ENCODE measurements around the gene MAP2. TPM values are rescaled to one million over a fixed set of nuclear protein-coding genes. Genes with fewer than 3 reads are reported as not detected.

The MAP2 gene
- total and polyA plus RNA-seq, 2 of the 8 experiments (the other 6 are each of a cell fraction or from before 2014, with no cell fraction given) = 5.9 to 9.4 TPM

GRCh38 chr2:209768557-209768956, 344.7 kb downstream of the MAP2 start:
- peaks cover 3% of the 10 kb centered on the region; the same call in 1 of the 2 replicates for H3K23me2 ChIP-seq (ENCODE audit: low read depth, low read length)
- H3K27me3 ChIP-seq (replicated peaks in 1 of 4; ENCODE audit: control insufficient read depth in 3 of 4, extremely low read depth in 1 of 4, insufficient read depth in 3 of 4, low read length in 3 of 4) = peaks cover 3 to 45% (median 22%) of the 10 kb centered on the region in 4 experiments
- no peak overlapping the region for H2AFZ ChIP-seq (ENCODE audit: low read length)
- no peak overlapping the region for H3K56ac ChIP-seq (replicated peaks; ENCODE audit: insufficient read length, low read depth, low read length)
- no peak overlapping the region for H3K4me2 ChIP-seq (ENCODE audit: insufficient read depth in 1 of 2, low read depth in 2 of 2, low read length in 2 of 2)
- no peak overlapping the region for H3K27ac ChIP-seq (ENCODE audit: low read depth, low read length)
- no peak for FAIRE-seq
- no peak overlapping the region for H2BK20ac ChIP-seq (ENCODE audit: low read length)
- no peak overlapping the region for H3K4me3 ChIP-seq (ENCODE audit: extremely low read depth in 1 of 4, insufficient read depth in 2 of 4, low read depth in 3 of 4, low read length in 4 of 4)
- no peak overlapping the region for H2AK5ac ChIP-seq (ENCODE audit: low read depth, low read length)
- no peak overlapping the region for H3K4ac ChIP-seq (replicated peaks; ENCODE audit: insufficient read length, low read depth, low read length)
- H3K36me3 ChIP-seq (ENCODE audit: control insufficient read depth in 2 of 4, insufficient read depth in 4 of 4, low read length in 3 of 4) = no peaks in the 10 kb centered on the region
- ChIA-PET POLR2A (ENCODE audit: partially characterized antibody) (no interaction called here), CTCF (ENCODE audit: partially characterized antibody) (interaction anchor here (1.4 kb wide), 1 partner anchor 192 kb away, joined by 4 read pairs; no protein-coding TSS in a partner anchor)
- no peak for DNase-seq (ENCODE audit: low read depth in 1 of 2, low spot score in 2 of 2)
- H2BK12ac ChIP-seq (ENCODE audit: low read depth, low read length) = no peak overlapping the region
- H2BK5ac ChIP-seq (ENCODE audit: low read depth, low read length) = no peak overlapping the region
- no peak overlapping the region for H3K14ac ChIP-seq (ENCODE audit: insufficient read length)
- no peak overlapping the region for H2BK120ac ChIP-seq (replicated peaks; ENCODE audit: low read depth, low read length)
- no peaks in the 10 kb centered on the region for H3K79me2 ChIP-seq (ENCODE audit: control insufficient read depth in 1 of 2, insufficient read depth in 2 of 2, low read length in 2 of 2)
- H3K9me3 ChIP-seq (ENCODE audit: insufficient read depth in 2 of 2, low read depth in 1 of 2, low read length in 1 of 2) = no peaks in the 10 kb centered on the region
- no peak overlapping the region for H4K91ac ChIP-seq (replicated peaks; ENCODE audit: insufficient read length, low read length)
- no peak overlapping the region for H4K8ac ChIP-seq (ENCODE audit: extremely low read depth, insufficient read depth, low read length)
- H3K23ac ChIP-seq (ENCODE audit: insufficient read length) = no peak overlapping the region
- no peak overlapping the region for H2BK15ac ChIP-seq (ENCODE audit: low read length)
- no peaks in the 10 kb centered on the region for H3K79me1 ChIP-seq (ENCODE audit: low read depth, low read length)
- no peak overlapping the region for H4K5ac ChIP-seq (ENCODE audit: insufficient read length, low read depth, low read length)
- H4K20me1 ChIP-seq (replicated peaks in 1 of 2; ENCODE audit: control insufficient read depth in 1 of 2, insufficient read depth in 2 of 2, low read length in 2 of 2) = no peaks in the 10 kb centered on the region
- peaks cover 0 to 2% (median 0%) of the 10 kb centered on the region in 4 experiments; a peak in 3 of 7 replicates for H3K4me1 ChIP-seq (replicated peaks in 1 of 4; ENCODE audit: control insufficient read depth in 3 of 4, insufficient read depth in 4 of 4, low read length in 3 of 4)
- H3K9ac ChIP-seq (replicated peaks in 1 of 4; ENCODE audit: extremely low read depth in 1 of 4, low read depth in 3 of 4, low read length in 3 of 4) = no peak overlapping the region
- no peak overlapping the region for H3K18ac ChIP-seq (ENCODE audit: extremely low read depth, low read length)
- TF ChIP-seq TAF1 (IDR thresholded peaks at IDR 0.05; ENCODE audit: low read depth, low read length) (no peak), CTBP2 (IDR thresholded peaks at IDR 0.05; ENCODE audit: borderline replicate concordance, insufficient read depth, insufficient read length, low read length) (no peak), SIX5 (IDR thresholded peaks at IDR 0.05; ENCODE audit: low read depth, low read length) (no peak), POLR2A (IDR thresholded peaks at IDR 0.05; ENCODE audit: control extremely low read depth in 1 of 2, low read depth in 2 of 2, low read length in 2 of 2) (no peak), HDAC6 (IDR thresholded peaks at IDR 0.05; ENCODE audit: low read depth, low read length) (no peak), RBBP5 (IDR thresholded peaks at IDR 0.05; ENCODE audit: borderline replicate concordance, low read depth, low read length) (no peak), GTF2F1 (IDR thresholded peaks at IDR 0.05; ENCODE audit: borderline replicate concordance, low read depth, low read length) (no peak)
- TF ChIP-seq, protein P1, sequence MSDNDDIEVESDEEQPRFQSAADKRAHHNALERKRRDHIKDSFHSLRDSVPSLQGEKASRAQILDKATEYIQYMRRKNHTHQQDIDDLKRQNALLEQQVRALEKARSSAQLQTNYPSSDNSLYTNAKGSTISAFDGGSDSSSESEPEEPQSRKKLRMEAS (IDR thresholded peaks at IDR 0.05) = no peak

Measured in H1 (cell line).